Breast epithelium (tissue), 4 donors: Measurements from ENCODE around the gene CACNA2D3. TPM values are rescaled to one million over a fixed set of nuclear protein-coding genes. Genes with fewer than 3 reads are reported as not detected.

Experiments used
- DNase-seq, 2 donors: peaks; one replicate each; pipeline ENCODE4 v3.0.0-alpha.2; 2019; ENCODE audit warnings: low spot score in 2 of 2
- H3K27ac ChIP-seq, 2 donors: fragments of 200-600 bp; sonication (generic) in 1 of 2; one replicate each; pipeline ENCODE4 v1.5.1; 2016 to 2019; ENCODE audit warnings: mild to moderate bottlenecking in 1 of 2
- H3K27me3 ChIP-seq, 2 donors: fragments of 200-600 bp; sonication (generic) in 1 of 2; one replicate each; pipeline versions ENCODE4 v1.5.1 to v1.6.0; 2017 to 2019; ENCODE audit warnings: control low read depth in 1 of 2, mild to moderate bottlenecking in 1 of 2
- H3K36me3 ChIP-seq: fragments of 200-600 bp; one replicate; pipeline ENCODE4 v1.5.1; 2019
- H3K4me1 ChIP-seq, 2 donors: fragments of 200-600 bp; sonication (generic); one replicate each; pipeline ENCODE4 v1.5.1; 2016 to 2019; ENCODE audit warnings: control low read depth in 1 of 2
- H3K4me3 ChIP-seq, 3 donors: fragments of 200-600 bp; sonication (generic); 1 replicate in 2 of 3; 2 replicates in 1 of 3; pipeline ENCODE4 v1.5.1; 2016 to 2019; ENCODE audit warnings: mild to moderate bottlenecking in 3 of 3, moderate library complexity in 2 of 3
- H3K9me3 ChIP-seq, 2 donors: fragments of 200-600 bp; sonication (generic) in 1 of 2; one replicate each; pipeline ENCODE4 v1.5.1; 2016 to 2019; ENCODE audit warnings: control low read depth in 1 of 2
- CTCF ChIP-seq, 3 donors: fragments of 450-650 bp; IDR thresholded peaks; one replicate each; pipeline ENCODE4 v1.5.1; 2016 to 2017; ENCODE audit warnings: antibody characterized with exemption in 3 of 3, mild to moderate bottlenecking in 3 of 3, moderate library complexity in 3 of 3
- POLR2A ChIP-seq: fragments of 450-650 bp; IDR thresholded peaks from one replicate; pipeline ENCODE4 v1.6.1; 2016; ENCODE audit warnings: antibody characterized with exemption, mild to moderate bottlenecking, moderate library complexity
- POLR2AphosphoS5 ChIP-seq, 3 donors: sonication (generic); formaldehyde crosslinking; IDR thresholded peaks; one replicate each; pipeline ENCODE4 v1.6.1; 2017; ENCODE audit warnings: antibody characterized with exemption in 3 of 3
- intact Hi-C: fragments of 100-400 bp; cut with DNase I; formaldehyde crosslinking; loops from one replicate; pipeline ENCODE4 v1.15.1; 2023; ENCODE audit warnings: low total_unique reads
- total RNA-seq, 3 donors: library from RNA; depleted of rRNA; stranded (reverse); fragments of >200 nt; gene quantifications; one replicate each; pipeline ENCODE4 v1.1.0, GENCODE V29; 2016

CACNA2D3 gene
- total RNA-seq, 3 donors from 2014 or later = 0.59 to 3.4 (median 2.3) TPM

GRCh38 chr3:54215521-54215920, 93.2 kb downstream of the CACNA2D3 start:
- no peaks in the 10 kb centered on the region for H3K9me3 ChIP-seq
- H3K27ac ChIP-seq = no peak overlapping the region
- no peaks in the 10 kb centered on the region for H3K4me1 ChIP-seq
- no peaks in the 10 kb centered on the region for H3K27me3 ChIP-seq
- no peak for TF ChIP-seq POLR2A
- no peak for TF ChIP-seq POLR2AphosphoS5 (IDR thresholded peaks at IDR 0.05)
- no peak for TF ChIP-seq CTCF (IDR thresholded peaks at IDR 0.05)
- intact Hi-C loops = no loop called here
- DNase-seq = no peak
- H3K36me3 ChIP-seq = no peaks in the 10 kb centered on the region
- no peak overlapping the region for H3K4me3 ChIP-seq

DNA sequence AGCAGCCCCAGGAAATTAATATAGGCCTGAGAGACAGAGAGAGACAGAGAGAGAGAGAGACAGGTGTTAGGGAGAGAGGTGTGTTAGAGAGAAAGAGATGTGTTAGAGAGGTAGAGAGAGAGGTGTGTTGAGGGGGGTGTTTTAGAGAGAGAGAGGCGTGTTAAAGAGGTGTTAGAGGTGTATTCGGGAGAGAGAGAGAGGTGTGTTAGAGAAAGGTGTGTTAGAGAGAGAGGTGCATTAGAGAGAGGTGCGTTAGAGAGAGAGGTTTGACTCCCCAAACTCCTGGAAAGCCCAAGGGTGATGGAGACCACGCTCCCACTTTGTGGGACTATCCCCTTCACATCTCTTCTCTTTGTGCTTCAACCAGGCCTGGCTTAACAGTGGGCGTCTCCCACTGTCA, 95.5 kb downstream of the CACNA2D3 start:
- no peak for DNase-seq
- H3K4me1 ChIP-seq = no peaks in the 10 kb centered on the region
- H3K9me3 ChIP-seq = no peaks in the 10 kb centered on the region
- H3K36me3 ChIP-seq = no peaks in the 10 kb centered on the region
- TF ChIP-seq POLR2AphosphoS5 (IDR thresholded peaks at IDR 0.05) = no peak
- no peak for TF ChIP-seq CTCF (IDR thresholded peaks at IDR 0.05)
- no peak for TF ChIP-seq POLR2A
- H3K27ac ChIP-seq = no peak overlapping the region
- no peaks in the 10 kb centered on the region for H3K27me3 ChIP-seq
- no peak overlapping the region for H3K4me3 ChIP-seq
- intact Hi-C loops = no loop called here

GRCh38 chr3:54222316-54222715, 100.0 kb downstream of the CACNA2D3 start:
- no peak for DNase-seq
- TF ChIP-seq POLR2A = no peak
- no peak for TF ChIP-seq CTCF (IDR thresholded peaks at IDR 0.05)
- TF ChIP-seq POLR2AphosphoS5 (IDR thresholded peaks at IDR 0.05) = no peak
- Histone ChIP-seq H3K9me3 (no peaks in the 10 kb centered on the region), H3K27me3 (no peaks in the 10 kb centered on the region), H3K27ac (no peak overlapping the region), H3K36me3 (no peaks in the 10 kb centered on the region), H3K4me1 (no peaks in the 10 kb centered on the region), H3K4me3 (no peak overlapping the region)
- intact Hi-C loops = no loop called here

DNA sequence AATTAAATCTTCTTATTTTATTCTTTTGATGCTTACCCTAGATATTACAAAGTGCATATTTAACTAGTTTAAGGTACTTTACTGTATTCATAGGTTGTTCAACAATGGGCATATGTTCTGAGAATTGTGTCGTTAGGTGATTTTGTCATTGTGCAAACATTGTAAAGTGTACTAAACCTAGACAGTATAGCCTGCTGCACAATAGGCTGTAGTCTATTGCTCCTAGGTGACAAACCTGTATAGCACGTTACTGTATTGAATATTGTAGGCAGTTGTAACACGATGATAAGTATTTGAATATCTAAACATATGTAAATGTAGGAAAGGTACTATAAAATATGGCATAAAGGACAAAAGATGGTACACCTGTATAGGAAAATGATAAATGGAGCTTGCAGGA, 100.7 kb downstream of the CACNA2D3 start:
- Histone ChIP-seq H3K9me3 (no peaks in the 10 kb centered on the region), H3K27ac (no peak overlapping the region), H3K27me3 (no peaks in the 10 kb centered on the region), H3K36me3 (no peaks in the 10 kb centered on the region), H3K4me3 (no peak overlapping the region), H3K4me1 (no peaks in the 10 kb centered on the region)
- intact Hi-C loops = no loop called here
- TF ChIP-seq POLR2AphosphoS5 (IDR thresholded peaks at IDR 0.05) (no peak), POLR2A (no peak), CTCF (IDR thresholded peaks at IDR 0.05) (no peak)
- DNase-seq = no peak

- H3K27me3 ChIP-seq = no peaks in the 10 kb centered on the region
- DNase-seq = no peak
- H3K27ac ChIP-seq = no peak overlapping the region
- no peaks in the 10 kb centered on the region for H3K4me1 ChIP-seq
- H3K4me3 ChIP-seq = no peak overlapping the region
- no peak for TF ChIP-seq POLR2AphosphoS5 (IDR thresholded peaks at IDR 0.05)
- TF ChIP-seq CTCF (IDR thresholded peaks at IDR 0.05) = no peak
- no peak for TF ChIP-seq POLR2A
- H3K36me3 ChIP-seq = no peaks in the 10 kb centered on the region
- intact Hi-C loops = no loop called here
- no peaks in the 10 kb centered on the region for H3K9me3 ChIP-seq
Measured at GRCh38 chr3:54225841-54226528, 103.6 kb downstream of the CACNA2D3 start.
